Activated CD8-positive, alpha-beta memory T cell treated with anti-CD3 and anti-CD28 coated beads for 1 hour (primary cell): ENCODE data around the gene TEF.
"Not testable (repeated sequence)": the region's sequence is repeated elsewhere in the genome, so short reads cannot be mapped to it uniquely, and the experiment has no call there.

Experiments used
- DNase-seq, 2 donors: peaks; one replicate each; pipeline ENCODE4 v3.0.0-alpha.2; 2020; ENCODE audit warnings: low read depth in 1 of 2; ENCODE audit errors: extremely low read depth in 1 of 2

Gene TEF

GRCh38 chr22:41417622-41418390 lies 36.1 kb downstream of the TEF start:
- no peak for DNase-seq

- no peak for DNase-seq
These were observed 37.0 kb downstream of the TEF start for GRCh38 chr22:41418717-41419116.

GRCh38 chr22:41425660-41426365 lies 44.1 kb downstream of the TEF start:
- no peak for DNase-seq

- DNase-seq: no peak
These were observed 47.6 kb downstream of the TEF start for GRCh38 chr22:41429232-41429950.

- no peak for DNase-seq
These were observed 48.2 kb downstream of the TEF start for GRCh38 chr22:41429951-41430332.

- no peak for DNase-seq
These were observed 49.9 kb downstream of the TEF start for GRCh38 chr22:41431656-41432055.

- not testable (repeated sequence) for DNase-seq
These were observed 51.7 kb downstream of the TEF start for GRCh38 chr22:41433480-41433879.

- DNase-seq: not testable (repeated sequence)
These were observed 52.7 kb downstream of the TEF start for GRCh38 chr22:41434361-41435003.

GRCh38 chr22:41435560-41435959 lies 53.8 kb downstream of the TEF start:
- no peak for DNase-seq

- DNase-seq: no peak
These were observed 54.8 kb downstream of the TEF start for GRCh38 chr22:41436322-41437113.

GRCh38 chr22:41437198-41437597 lies 55.5 kb downstream of the TEF start:
- no peak for DNase-seq

GRCh38 chr22:41440511-41440910 lies 58.8 kb downstream of the TEF start:
- DNase-seq: not testable (repeated sequence)

- no peak for DNase-seq
These were observed 60.6 kb downstream of the TEF start for GRCh38 chr22:41442240-41442792.

- DNase-seq: peak; percentile 49 to 67
These were observed 62.8 kb downstream of the TEF start for GRCh38 chr22:41444360-41445128.

GRCh38 chr22:41445129-41446056 lies 63.7 kb downstream of the TEF start:
- no peak for DNase-seq

GRCh38 chr22:41446057-41446501 lies 64.3 kb downstream of the TEF start:
- DNase-seq: no peak

GRCh38 chr22:41446639-41447434 lies 65.1 kb downstream of the TEF start, which contains the start of gene TOB2:
Gene TOB2 (minus strand): TSS chr22:41446801. CDS start chr22:41437345, 9,456 bp downstream.
- peak; percentile 82 to 90 for DNase-seq
